Cardiac fibroblast (primary cell): ENCODE results near the gene CSRNP3.
A peak's percentile ranks its signal among the peaks of the same experiment; 100 is the strongest.

Experiments
- DNase-seq, 2 donors: peaks; one replicate each; pipeline versions ENCODE4 v3.0.0 to v3.0.0-alpha.2; 2010; ENCODE audit warnings: low read depth in 2 of 2
- H3K4me3 ChIP-seq, 2 donors: replicated peaks in 1 of 2; 1 replicate in 1 of 2; 2 replicates in 1 of 2; pipeline ENCODE4 v1.5.1; 2011; ENCODE audit warnings: low read depth in 2 of 2, low read length in 2 of 2, mild to moderate bottlenecking in 2 of 2, moderate library complexity in 1 of 2
- TF ChIP-seq, protein P1 (sequence below): IDR thresholded peaks from one replicate; pipeline ENCODE4 v1.5.1; 2011; ENCODE audit warnings: low read depth, mild to moderate bottlenecking, low read length, inconsistent platforms

Gene CSRNP3

DNA sequence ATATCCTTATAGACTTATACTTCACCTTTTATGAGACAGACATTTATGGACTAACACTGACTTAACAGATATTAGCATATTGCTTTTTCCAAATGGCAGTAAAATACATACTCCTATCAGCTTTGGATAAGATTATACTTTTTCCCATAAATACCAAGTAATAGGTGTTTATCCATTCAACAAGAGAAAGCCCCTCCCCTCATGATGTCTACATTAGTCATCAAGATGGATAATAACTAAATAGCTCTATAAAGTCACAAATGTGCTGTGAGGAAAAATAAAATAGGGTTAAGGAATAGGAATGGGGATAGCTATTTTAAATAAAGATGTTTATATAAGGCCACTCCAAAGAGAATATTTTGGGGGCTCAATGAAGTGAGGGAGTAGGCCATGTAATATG is 39.4 kb downstream of the CSRNP3 start:
- TF ChIP-seq, protein P1, sequence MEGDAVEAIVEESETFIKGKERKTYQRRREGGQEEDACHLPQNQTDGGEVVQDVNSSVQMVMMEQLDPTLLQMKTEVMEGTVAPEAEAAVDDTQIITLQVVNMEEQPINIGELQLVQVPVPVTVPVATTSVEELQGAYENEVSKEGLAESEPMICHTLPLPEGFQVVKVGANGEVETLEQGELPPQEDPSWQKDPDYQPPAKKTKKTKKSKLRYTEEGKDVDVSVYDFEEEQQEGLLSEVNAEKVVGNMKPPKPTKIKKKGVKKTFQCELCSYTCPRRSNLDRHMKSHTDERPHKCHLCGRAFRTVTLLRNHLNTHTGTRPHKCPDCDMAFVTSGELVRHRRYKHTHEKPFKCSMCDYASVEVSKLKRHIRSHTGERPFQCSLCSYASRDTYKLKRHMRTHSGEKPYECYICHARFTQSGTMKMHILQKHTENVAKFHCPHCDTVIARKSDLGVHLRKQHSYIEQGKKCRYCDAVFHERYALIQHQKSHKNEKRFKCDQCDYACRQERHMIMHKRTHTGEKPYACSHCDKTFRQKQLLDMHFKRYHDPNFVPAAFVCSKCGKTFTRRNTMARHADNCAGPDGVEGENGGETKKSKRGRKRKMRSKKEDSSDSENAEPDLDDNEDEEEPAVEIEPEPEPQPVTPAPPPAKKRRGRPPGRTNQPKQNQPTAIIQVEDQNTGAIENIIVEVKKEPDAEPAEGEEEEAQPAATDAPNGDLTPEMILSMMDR = no peak
- DNase-seq = peak in 1 of 2 donors; percentile 3

DNA sequence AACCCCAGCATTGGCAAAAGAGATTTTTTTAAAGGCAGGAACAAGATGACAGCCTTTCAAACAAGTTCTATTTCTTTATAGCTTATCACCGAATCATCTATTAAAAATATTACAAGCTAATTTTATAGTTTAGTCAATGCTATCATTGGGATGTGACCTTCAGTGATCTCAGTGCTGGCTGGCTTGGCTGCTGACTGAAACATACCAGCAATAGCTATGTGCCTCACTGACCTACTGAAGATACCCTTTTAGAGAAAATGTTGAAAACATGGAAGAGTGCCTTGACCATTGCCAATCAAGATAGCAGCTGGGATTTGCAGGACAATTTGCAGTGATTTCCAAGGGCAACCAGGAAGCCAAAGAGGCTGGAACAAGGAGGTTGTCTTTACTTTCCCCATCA is 44.0 kb downstream of the CSRNP3 start:
- DNase-seq = no peak
- TF ChIP-seq, protein P1 = no peak
- H3K4me3 ChIP-seq = no peak overlapping the region

More for the DNA sequence above, 39.4 kb downstream of the CSRNP3 start:
- H3K4me3 ChIP-seq = no peak overlapping the region

DNA sequence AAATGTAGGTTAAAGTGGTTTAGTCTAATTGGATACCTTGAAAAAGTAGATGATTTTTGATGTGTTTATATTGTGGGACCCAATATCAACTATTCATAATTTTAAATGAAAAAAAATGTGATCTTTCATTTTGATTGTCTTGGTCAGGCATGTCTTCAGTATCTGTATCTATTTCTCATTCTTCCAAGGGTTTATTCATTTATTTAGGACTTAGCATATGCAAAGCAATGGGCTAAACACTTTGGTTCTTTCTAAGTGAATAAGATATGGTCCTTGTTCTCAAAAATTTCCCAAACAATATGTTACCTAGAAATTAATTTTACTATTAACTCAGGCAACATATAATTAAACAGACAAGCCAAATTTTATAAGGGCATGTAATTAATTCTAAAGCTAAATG is 49.1 kb downstream of the CSRNP3 start:
- TF ChIP-seq, protein P1 = no peak
- no peak overlapping the region for H3K4me3 ChIP-seq
- no peak for DNase-seq

DNA sequence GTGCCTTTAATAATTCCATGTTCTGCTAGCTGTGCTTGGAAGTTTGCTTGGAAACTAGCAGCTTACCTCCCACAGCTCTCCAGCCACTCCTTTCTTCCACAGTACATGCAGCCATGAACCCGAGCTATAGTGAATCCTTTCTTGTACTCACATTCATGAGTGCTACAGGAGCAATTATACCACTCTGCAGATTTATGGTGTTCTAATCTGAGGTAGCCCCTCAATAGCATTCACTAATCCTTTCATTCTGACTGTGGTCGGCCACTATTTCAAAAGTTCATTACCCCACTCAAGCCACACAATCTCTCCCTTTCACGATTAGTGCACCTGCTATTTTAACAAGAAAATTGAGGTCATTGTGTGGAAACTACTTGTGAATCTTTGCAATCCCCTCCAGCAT is 53.2 kb downstream of the CSRNP3 start:
- TF ChIP-seq, protein P1 = no peak
- H3K4me3 ChIP-seq = no peak overlapping the region
- DNase-seq = no peak

DNA sequence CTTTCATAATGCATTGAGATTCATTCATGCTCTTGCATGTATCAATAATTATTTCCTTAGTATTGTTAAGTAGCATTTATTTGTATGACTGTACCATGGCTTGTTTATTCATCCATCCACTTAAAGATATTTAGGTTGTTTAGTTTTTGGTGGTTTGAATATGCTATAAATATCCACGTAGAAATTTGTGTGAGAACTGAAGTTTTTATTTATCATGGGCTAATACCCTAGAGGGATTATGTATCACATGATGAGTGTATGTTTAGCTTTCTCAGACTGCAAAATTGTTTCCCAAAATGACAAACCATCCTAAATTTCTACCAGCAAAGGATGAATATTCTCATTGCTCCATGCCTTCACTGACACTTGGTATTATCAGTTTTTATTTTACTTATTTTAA is 55.2 kb downstream of the CSRNP3 start:
- TF ChIP-seq, protein P1 = no peak

DNA sequence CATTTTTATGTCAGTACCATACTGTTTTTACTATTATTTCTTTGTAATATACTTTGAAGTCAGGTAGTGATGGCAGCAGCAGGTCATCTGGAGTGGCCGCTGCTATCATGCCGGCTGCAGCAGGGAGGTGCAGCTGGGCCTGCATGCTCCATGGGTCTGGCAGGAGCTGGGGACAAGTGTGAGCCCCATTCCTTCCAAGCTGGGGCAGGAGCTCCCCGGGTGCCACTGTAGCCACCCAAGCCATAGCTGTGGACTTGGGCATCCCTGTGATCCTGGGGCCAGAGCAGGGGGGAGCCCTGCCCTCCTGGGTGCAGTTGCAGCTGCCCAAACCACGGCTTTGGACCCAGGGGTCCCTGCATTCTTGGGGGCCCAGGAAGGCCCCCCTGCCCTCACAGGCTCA is 59.2 kb downstream of the CSRNP3 start:
- TF ChIP-seq, protein P1 = no peak
- no peak overlapping the region for H3K4me3 ChIP-seq
- no peak for DNase-seq

More for the DNA sequence above, 55.2 kb downstream of the CSRNP3 start:
- peak in 1 of 2 donors; percentile 2 for DNase-seq
- no peak overlapping the region for H3K4me3 ChIP-seq

DNA sequence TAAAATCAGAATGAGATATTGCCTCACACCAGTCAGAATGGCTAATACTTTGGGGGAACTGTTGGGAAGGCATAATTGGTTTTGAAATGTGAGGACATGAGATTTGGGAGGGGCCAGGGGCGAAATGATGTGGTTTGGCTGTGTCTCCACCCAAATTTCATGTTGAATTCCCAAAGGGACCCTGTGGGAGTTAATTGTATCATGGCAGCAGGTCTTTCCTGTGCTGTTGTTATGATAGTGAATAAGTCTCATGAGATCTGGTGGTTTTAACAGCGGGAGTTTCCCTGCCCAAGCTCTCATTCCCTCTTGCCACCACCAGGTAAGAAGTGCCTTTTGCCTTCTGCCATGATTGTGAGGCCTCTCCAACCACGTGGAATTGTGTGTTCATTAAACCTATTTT is 59.6 kb downstream of the CSRNP3 start:
- H3K4me3 ChIP-seq = no peak overlapping the region
- peak; percentile 4 to 82 for DNase-seq
- TF ChIP-seq, protein P1 = peak; percentile 1
